Measurements from ENCODE around the gene POU4F2.

POU4F2 gene

DNA sequence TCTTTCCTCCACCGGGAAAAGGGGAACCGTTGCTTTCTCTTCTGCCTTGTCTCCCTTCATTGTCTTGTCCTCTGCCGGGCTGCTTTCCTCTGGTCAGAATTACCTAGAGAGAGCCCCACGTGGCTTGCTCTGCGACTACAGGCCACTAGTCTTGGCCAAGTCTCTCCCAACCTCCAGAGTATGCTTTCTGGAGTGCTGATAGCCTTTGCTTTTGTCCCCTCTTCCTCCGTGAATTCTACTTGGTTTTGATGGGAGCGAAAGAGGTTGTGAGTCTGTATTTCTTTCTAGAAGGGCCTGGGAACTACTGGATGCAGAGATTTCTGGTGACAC is 5.3 kb upstream of the POU4F2 start:
- Histone ChIP-seq H3K36me3 (ENCODE audit: control insufficient read depth, insufficient read depth, low read length) (no peaks in the 10 kb centered on the region), H3K4me1 (no peaks in the 10 kb centered on the region), H2AFZ (no peak overlapping the region), H3K4me3 (ENCODE audit: low read depth, low read length) (no peak overlapping the region), H3K27me3 (ENCODE audit: control insufficient read depth, insufficient read depth, low read length) (no peaks in the 10 kb centered on the region), H3K27ac (no peak overlapping the region), H3K9me3 (ENCODE audit: control insufficient read depth, low read length) (no peaks in the 10 kb centered on the region), H3K79me2 (no peaks in the 10 kb centered on the region), H3K4me2 (ENCODE audit: low read length) (no peak overlapping the region), H3K9ac (no peak overlapping the region)
- TF ChIP-seq, protein P1, sequence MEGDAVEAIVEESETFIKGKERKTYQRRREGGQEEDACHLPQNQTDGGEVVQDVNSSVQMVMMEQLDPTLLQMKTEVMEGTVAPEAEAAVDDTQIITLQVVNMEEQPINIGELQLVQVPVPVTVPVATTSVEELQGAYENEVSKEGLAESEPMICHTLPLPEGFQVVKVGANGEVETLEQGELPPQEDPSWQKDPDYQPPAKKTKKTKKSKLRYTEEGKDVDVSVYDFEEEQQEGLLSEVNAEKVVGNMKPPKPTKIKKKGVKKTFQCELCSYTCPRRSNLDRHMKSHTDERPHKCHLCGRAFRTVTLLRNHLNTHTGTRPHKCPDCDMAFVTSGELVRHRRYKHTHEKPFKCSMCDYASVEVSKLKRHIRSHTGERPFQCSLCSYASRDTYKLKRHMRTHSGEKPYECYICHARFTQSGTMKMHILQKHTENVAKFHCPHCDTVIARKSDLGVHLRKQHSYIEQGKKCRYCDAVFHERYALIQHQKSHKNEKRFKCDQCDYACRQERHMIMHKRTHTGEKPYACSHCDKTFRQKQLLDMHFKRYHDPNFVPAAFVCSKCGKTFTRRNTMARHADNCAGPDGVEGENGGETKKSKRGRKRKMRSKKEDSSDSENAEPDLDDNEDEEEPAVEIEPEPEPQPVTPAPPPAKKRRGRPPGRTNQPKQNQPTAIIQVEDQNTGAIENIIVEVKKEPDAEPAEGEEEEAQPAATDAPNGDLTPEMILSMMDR (IDR thresholded peaks at IDR 0.05): no peak

GRCh38 chr4:146634825-146635224 is 3.9 kb upstream of the POU4F2 start:
- Histone ChIP-seq H3K4me3 (ENCODE audit: low read depth, low read length) (no peak overlapping the region), H3K36me3 (ENCODE audit: control insufficient read depth, insufficient read depth, low read length) (no peaks in the 10 kb centered on the region), H3K79me2 (no peaks in the 10 kb centered on the region), H3K9me3 (ENCODE audit: control insufficient read depth, low read length) (no peaks in the 10 kb centered on the region), H3K4me2 (ENCODE audit: low read length) (no peak overlapping the region), H3K4me1 (no peaks in the 10 kb centered on the region), H3K9ac (no peak overlapping the region), H2AFZ (no peak overlapping the region), H3K27me3 (ENCODE audit: control insufficient read depth, insufficient read depth, low read length) (no peaks in the 10 kb centered on the region), H3K27ac (no peak overlapping the region)
- TF ChIP-seq, protein P1 (IDR thresholded peaks at IDR 0.05): no peak

- no peaks in the 10 kb centered on the region for H3K9me3 ChIP-seq (ENCODE audit: control insufficient read depth, low read length)
- H3K4me3 ChIP-seq (ENCODE audit: low read depth, low read length): no peak overlapping the region
- H2AFZ ChIP-seq: no peak overlapping the region
- H3K27ac ChIP-seq: no peak overlapping the region
- no peaks in the 10 kb centered on the region for H3K4me1 ChIP-seq
- no peak overlapping the region for H3K9ac ChIP-seq
- no peaks in the 10 kb centered on the region for H3K36me3 ChIP-seq (ENCODE audit: control insufficient read depth, insufficient read depth, low read length)
- TF ChIP-seq, protein P1 (IDR thresholded peaks at IDR 0.05): no peak
- H3K27me3 ChIP-seq (ENCODE audit: control insufficient read depth, insufficient read depth, low read length): peaks cover 4% of the 10 kb centered on the region
- H3K79me2 ChIP-seq: no peaks in the 10 kb centered on the region
- H3K4me2 ChIP-seq (ENCODE audit: low read length): peak overlapping the region; percentile 44
Measured at GRCh38 chr4:146637621-146638332, 916 bp upstream of the POU4F2 start.

GRCh38 chr4:146638333-146638785 is 334 bp upstream of the POU4F2 start:
- Histone ChIP-seq H3K36me3 (ENCODE audit: control insufficient read depth, insufficient read depth, low read length) (no peaks in the 10 kb centered on the region), H3K79me2 (no peaks in the 10 kb centered on the region), H3K4me1 (no peaks in the 10 kb centered on the region), H3K27ac (no peak overlapping the region), H3K9ac (no peak overlapping the region), H3K27me3 (ENCODE audit: control insufficient read depth, insufficient read depth, low read length) (peaks cover 4% of the 10 kb centered on the region), H3K4me2 (ENCODE audit: low read length) (peak overlapping the region; percentile 44), H3K9me3 (ENCODE audit: control insufficient read depth, low read length) (no peaks in the 10 kb centered on the region), H3K4me3 (ENCODE audit: low read depth, low read length) (no peak overlapping the region), H2AFZ (no peak overlapping the region)
- TF ChIP-seq, protein P1 (IDR thresholded peaks at IDR 0.05): no peak

DNA sequence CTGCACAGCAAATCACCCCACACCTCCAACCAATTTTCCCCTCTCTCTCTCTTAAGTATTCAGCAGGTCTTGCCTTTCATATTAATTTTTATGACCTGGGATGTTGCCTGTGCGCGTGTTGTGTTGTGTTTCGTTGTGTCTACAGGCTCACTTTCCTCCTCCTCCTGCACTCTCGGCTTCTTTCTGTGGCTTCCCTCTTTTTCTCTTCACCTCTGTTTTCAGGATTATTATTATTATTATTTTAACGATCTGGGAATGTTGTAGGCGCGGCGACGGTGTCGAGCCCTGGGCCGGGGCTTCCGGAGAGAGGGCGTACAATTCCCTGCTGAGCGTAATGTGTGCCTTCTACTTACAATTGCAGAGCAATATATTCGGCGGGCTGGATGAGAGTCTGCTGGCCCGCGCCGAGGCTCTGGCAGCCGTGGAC is 826 bp downstream of the POU4F2 start:
- no peaks in the 10 kb centered on the region for H3K36me3 ChIP-seq (ENCODE audit: control insufficient read depth, insufficient read depth, low read length)
- TF ChIP-seq, protein P1 (IDR thresholded peaks at IDR 0.05): no peak
- no peak overlapping the region for H3K27ac ChIP-seq
- H3K4me2 ChIP-seq (ENCODE audit: low read length): no peak overlapping the region
- H3K27me3 ChIP-seq (ENCODE audit: control insufficient read depth, insufficient read depth, low read length): peaks cover 4% of the 10 kb centered on the region
- H3K9ac ChIP-seq: no peak overlapping the region
- H3K9me3 ChIP-seq (ENCODE audit: control insufficient read depth, low read length): no peaks in the 10 kb centered on the region
- H3K4me3 ChIP-seq (ENCODE audit: low read depth, low read length): no peak overlapping the region
- H2AFZ ChIP-seq: no peak overlapping the region
- no peaks in the 10 kb centered on the region for H3K79me2 ChIP-seq
- no peaks in the 10 kb centered on the region for H3K4me1 ChIP-seq

Data from parathyroid adenoma (tissue), 2 donors.